Ramos (cell line): Measurements from ENCODE around the gene SEMA6B.
"Not testable (repeated sequence)": the region's sequence is repeated elsewhere in the genome, so short reads cannot be mapped to it uniquely, and the experiment has no call there.

Source experiments
- in situ Hi-C: fragments of 300-500 bp; cut with MboI; formaldehyde crosslinking; loops from one replicate; pipeline ENCODE4 v1.14.3; 2022; ENCODE audit warnings: low sequenced_read_pairs; ENCODE audit not compliant: unreplicated experiment

Gene SEMA6B

DNA sequence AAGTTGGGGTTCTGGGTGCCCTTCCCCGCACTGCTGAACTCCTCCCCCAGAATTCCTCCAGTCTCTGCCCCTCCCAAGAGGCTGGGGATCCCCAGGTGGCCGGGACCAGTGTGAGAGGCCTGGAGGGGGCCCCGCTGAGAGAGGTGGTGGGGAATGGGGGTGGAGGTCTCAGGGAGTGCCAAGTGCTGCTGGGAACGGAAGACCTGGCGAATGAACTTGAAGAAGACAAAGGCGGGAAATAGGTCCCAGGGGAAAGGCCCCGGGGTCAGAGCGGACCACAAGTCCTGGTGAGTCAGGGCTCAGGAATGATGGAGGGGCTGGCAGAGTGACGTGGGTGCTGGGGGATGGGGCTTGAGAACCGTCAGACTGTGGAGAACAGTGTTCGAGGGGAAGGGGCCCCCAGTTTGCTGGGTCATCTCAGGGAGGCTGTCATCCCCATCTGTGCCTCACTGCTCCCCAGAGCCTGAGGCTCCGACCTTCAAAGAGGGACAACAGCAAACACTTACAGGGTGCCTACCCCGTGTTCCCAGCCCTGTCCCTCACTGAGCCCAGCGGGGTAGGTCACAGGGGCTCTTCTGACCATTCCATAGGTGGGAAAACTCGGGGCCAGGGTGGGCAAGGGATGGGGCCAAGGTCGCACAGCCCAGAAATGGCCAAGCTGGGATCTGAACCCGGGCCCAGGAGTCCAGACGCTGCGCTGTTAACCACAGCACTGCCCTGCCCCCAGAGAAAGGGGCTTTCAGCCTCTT, 16.0 kb upstream of the SEMA6B start:
- in situ Hi-C loops: loop anchor here (10.0 kb wide), 1 partner anchor 229 kb away; no protein-coding TSS in a partner anchor

DNA sequence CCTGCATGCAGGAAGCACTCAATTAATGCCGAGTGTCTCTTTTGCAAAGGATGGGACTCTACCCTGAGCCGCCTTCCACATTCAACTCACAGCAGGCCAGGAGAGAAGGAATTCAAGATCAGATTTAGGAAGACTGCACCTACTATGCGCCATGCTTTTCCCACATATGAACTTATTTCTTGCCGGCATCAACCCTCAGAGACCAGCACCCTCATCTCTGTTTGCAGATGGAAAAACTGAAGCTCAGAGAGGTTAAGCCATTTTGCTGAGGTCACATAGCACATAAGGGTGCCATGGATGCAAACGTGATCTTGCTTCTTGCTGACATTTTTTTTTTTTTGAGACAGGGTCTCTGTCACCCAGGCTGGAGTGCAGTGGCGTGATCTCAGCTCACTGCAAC, 14.2 kb upstream of the SEMA6B start:
- in situ Hi-C loops: loop anchor here (10.0 kb wide), 1 partner anchor 231 kb away; no protein-coding TSS in a partner anchor

DNA sequence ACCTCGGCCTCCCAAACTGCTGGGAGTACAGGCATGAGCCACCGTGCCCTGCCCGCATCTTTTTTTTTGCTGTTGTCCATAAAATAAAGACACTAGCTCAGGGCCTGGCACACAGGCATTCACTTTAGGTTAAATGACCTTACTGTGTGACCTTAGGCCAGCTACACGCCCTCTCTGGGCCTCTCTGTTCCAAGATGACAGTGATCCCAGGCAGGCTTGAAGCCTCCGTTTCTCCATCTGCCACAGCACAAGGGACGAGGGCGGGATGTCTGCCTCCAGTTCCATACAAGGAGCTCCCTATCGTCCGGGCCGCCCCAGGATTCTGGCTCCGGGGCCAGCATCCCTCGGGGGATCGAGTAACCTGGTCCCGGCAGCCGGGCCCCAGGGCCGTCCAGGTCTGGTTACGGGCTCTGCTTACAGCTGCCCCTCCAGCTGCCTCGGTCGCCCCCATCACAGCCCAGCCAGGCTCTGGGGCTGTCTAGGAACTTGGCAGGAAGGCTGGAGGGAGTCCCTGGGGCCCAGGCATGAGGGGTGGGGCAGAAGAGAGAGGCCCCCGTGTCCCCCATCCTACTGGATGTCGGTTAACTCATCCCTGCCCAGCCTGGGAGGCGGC, 11.9 kb upstream of the SEMA6B start:
- in situ Hi-C loops: loop anchor here (10.0 kb wide), 1 partner anchor 233 kb away; no protein-coding TSS in a partner anchor

DNA sequence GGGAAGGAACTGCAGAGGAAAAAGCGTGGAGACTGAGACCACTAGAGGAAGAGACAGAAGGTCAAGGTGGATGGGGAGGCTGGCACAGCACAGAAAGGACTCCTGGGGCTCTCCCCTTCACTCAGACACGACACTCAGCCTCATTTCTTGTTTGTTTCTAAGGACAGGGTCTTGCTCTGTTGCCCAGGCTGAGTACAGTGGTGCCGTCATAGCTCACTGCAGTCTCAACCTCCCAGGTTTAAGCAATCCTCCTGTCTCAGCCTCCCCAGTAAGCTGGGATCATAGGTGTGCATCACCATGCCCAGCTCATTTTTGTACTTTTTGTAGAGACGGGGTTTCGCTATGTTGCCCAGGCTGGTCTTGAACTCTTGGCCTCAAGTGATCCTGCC, 11.4 kb upstream of the SEMA6B start:
- in situ Hi-C loops: loop anchor here (10.0 kb wide), 1 partner anchor 234 kb away; no protein-coding TSS in a partner anchor

DNA sequence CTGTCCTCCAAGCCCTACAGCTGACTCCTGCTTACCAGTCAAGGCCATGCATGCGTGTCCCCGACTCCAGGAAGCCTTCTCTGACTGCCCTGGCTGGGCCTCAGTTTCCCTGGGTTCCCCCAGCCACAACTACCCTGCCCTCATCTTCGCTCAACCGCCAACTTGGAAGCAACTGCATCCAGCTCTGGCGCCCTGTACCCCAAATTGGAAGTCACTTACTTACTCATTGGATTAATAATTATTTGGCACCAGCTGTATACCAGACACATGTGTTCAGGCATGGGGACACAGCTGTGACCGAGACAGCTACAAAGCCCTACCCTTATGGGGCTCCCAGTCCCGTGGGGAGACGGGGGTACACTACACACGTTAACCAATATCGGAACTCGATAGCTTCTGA, 10.9 kb upstream of the SEMA6B start:
- in situ Hi-C loops: loop anchor here (10.0 kb wide), 1 partner anchor 234 kb away; no protein-coding TSS in a partner anchor

DNA sequence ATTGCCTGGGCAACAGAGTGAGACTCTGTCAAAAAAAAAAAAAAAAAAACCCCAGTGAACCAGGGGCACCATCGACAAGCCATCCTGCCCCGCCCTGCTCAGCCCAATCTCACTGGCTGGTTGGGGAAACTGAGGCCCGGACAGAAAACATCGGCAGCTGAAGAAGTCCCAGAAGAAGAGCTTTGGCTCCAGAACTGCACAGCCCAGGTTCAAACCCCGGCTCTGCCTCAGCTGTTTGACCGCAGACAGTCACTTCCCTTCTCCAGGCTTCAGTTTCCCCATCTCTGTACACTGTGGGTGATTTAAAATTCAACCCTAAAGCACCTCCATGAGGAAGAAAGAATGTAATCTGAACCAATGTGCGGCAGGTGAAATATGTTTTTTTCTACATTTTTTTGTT, 9.4 kb upstream of the SEMA6B start:
- in situ Hi-C loops: no loop called here

DNA sequence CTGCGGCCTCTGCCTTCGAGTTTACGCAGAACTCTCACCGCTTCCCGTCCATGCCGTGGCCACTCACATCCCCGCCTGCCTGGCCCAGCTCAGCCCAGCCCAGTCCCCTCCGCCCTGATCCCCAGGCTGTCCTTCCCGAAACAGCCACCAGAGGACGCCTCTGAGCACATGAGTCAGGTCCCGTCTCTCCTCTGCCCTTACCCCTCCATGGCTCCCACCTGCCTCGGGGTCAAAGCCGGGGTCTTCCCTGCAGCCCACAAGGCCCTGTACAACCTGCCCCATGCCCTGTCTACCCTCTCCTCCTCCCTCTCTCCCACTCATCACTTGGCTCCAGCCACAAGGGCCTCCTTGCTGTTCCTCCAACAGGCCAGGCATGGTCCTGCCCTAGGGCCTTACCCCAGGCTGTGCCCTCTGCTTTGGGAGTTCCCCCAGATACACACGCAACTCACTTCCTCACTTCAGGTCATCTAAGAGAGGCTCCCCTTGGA, 8.1 kb upstream of the SEMA6B start:
- in situ Hi-C loops: no loop called here

DNA sequence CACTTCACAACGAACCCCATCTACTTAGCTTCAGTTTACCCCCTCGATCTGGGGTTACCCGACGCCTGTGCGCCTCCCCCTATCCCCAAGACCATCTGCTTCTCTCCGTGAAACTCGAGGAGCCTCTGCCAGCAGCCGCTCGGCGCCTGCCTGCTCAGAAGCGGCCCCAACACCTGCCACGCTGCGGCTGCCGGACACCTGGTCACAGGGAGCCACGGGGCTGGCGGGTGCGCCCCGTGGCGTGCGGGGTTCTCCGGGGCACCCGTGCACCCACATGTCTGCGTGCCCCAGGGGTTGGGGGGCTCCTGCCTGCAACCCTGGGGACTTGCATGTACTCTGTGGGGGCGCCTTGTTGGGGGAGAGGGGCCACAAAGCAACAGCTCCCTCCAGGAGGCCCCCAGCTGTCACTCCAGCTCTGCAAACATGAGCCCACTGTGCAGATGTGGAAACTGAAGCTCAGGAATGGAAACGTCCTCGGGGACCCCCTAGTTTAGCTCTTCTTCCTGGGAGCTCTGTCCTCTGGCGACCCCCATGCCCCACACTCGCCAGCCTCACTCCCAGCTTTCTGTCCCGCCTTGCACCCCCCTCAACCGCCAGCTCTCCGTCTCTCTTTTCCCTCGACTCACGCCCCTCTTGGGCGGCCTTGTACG, 7.0 kb upstream of the SEMA6B start:
- in situ Hi-C loops: no loop called here

DNA sequence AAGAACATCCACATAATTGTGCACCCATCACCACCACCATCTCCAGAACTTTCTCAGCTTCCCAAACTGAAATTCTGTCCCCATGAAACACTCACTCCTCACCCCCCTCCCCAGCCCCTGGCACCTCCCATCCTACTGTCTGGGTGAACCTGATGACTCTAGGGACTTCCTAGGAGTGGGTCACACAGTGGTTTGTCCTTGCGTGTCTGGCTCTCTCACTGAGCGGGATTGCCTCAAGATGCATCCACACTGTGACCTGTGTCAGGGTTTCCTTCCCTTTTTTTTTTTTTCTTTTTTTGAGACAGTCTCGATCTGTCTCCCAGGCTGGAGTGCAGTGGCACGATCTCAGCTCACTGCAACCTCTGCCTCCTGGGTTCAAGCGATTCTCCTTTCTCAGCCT, 4.1 kb upstream of the SEMA6B start:
- in situ Hi-C loops: not testable (repeated sequence)

DNA sequence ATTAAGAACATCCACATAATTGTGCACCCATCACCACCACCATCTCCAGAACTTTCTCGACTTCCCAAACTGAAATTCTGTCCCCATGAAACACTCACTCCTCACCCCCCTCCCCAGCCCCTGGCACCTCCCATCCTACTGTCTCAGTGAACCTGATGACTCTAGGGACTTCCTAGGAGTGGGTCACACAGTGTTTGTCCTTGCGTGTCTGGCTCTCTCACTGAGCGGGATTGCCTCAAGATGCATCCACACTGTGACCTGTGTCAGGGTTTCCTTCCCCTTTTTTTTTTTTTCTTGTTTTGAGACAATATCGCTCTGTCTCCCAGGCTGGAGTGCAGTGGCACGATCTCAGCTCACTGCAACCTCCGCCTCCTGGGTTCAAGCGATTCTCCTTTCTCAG, 2.6 kb upstream of the SEMA6B start:
- in situ Hi-C loops: not testable (repeated sequence)

DNA sequence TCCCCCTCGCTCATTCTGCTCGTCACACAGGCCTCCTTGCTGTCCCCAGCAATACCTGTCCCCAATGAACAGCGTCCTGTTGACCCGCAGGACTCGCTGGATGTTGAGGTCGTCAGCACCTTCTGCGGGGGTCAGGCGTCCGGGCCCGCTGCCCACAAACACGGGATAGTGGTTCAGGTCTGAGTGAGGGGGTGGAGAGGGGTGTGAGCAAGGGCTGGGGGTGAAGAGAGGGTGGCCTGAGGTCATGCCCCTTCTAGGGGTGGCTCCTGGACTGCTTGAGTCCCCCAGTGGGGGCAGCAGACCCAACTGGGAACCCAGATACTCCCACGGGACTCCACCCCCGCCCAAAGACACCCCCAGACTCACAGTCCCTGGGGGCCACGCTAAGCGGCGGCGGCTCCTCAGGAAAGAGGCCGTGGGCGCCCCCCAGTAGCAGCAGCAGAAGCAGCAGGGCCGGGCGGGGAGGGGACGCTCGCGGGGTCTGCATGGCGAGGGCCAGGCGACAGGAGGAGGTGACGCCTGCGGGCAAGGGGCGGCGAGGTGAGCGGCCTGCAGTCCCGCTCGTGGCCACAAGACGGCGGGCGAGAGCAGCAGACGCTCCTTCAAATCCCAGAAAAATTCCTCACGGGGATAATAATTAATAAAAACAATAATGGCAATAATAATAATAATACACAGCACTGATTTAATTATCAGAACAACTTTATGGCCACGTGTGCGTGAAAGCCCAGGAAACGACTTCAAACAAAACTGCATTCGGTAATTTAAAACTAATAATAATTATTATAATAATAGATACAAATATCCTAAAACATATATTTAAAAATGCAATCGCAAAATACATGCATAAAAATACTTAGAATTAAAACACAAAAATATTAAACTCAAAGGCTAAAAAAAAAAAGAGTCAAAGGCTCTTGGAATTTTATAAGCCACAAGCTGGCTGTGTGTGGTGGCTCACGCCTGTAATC, 1.2 kb downstream of the SEMA6B start:
- in situ Hi-C loops: no loop called here

DNA sequence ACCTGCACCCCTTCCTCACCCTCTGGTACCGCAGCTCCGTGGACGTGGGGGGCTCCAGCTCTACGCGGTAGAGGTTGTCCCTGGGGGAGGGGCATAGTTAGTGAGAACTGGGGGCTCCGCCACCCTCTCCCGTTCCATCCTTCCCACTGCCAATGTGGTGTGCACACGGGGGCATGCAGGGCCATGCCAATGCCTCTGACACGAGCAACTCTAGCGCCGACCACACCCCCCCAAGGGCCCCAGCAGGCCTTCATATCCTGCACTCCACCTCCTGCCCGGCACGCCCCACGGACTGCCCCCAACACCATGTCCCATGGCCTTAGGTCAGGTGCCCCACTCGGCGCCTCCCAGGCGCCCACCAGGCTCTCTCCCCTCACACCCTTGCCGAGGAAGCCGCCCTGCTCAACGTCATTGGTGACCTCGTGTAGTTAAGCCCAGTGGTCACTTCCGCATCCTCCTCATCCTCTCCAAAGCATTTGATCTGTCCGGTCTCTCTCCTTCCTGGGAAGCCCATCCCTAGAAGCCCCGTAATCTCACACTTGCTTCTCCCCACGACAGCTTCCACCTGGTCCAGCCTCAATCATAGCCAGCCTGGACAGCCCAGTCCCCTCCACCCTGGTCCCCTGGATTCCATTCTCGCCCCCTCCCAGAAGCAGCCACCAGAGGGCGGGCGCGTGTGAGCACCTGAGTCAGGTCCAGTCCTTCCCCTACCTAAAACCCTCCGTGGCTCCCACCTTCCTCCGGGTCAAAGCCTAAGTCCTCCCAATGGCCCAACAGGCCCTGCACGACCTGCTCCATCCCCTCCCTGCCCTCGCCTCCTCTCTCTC, 2.1 kb downstream of the SEMA6B start:
- in situ Hi-C loops: no loop called here

DNA sequence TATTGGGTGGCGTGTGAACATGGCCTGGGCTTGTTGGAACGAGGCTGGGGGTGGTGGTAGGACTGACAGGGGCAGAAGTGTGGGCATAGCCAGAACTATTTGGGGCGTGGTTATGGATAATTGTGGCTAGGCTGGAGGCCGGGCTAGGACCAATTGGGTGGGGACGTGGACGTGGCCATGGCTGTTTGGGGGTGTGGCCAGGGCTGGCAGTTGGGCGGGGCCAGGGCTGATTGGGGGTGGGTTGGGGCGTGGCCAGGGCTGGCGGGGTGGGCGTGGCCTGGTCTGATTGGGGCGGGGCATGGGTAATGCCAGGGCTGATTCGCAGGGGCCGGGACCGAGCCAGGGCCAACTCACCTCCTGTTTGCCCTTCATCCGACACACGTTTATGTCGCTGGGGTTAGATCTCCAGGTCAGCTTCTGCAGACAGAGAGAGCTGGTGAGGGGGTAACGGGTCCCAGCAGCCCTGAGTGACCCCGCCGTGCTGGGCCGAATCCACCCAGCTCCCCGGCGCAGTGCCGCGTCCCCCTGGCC, 2.8 kb downstream of the SEMA6B start:
- in situ Hi-C loops: no loop called here

DNA sequence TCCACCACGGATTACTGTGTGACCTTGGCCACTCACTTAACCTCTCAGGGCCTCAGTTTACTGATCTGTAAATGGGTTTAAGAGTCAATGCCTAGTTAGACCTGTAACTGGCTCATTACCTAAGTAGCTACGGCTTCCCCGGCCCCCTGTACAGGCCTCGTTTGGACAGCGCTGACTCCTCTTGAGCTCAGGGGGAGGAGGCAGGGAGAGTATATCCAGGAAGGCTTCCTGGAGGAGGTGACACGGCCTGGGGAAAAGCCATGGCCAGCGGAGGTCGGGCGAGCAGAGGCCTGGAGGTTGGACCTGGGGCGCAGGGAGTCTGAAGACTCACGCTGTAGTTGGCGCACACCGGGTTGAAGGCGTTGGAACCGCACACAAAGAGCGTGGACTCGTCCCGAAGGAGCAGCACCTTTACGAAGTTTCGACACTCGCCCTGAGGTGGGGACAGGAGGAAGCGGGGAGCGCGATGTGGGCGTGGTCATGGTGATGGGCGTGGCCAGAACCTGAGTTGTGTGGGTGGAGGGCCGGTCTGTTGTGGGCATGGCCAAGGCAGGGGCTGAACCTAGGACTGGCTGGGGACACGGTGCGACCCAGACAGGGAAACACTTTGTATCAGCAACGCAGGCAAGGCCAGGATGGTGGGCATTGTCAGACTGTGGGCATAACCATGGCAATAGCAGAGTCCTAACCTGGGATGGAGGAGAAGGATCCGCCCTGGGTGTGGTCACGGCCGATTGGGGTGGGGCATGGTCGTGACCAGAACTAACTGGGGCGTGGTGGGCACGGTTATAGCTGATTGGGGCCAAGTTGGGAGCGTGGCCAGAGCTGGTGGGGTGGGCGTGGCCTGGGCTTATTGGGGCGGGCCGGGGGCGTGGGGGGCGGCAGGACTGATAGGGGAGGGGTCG, 3.6 kb downstream of the SEMA6B start:
- in situ Hi-C loops: no loop called here

DNA sequence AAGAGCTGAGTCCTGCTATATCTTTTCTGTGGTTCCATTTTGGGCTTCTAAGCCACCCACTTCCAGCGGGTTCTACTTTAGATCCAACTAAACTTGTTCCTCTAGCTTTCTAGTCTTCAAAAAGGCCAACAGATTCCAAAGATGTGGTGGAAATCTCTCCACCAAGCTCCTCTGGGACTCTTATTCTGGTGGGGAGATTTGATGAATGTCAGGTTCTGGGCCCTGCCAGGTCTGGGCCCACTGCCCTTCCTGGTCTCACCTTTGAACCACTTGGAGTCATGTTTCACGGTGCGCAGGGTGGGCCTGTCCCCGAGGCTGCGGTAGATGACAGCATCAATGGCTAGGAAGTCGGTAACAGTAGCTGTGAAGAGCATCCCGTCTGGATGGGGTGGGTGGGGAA, 4.8 kb downstream of the SEMA6B start:
- in situ Hi-C loops: no loop called here

DNA sequence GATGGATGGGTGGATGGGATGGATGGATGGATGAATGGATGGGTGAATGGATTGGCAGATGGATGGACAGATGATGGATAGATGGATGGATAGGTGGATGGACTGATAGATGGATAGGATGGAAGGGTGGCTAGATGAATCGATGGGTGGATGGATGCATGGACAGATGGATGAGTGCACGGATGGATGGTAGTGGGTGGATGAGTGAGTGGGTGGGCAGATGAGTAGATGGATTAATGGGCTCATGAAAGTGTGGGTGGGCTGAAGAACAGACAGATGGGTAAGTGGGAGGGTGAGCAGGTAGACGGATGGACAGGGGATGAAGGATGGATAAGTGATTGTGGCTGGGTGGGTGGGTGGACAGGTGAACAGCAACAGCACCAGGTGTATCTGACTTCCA, 5.7 kb downstream of the SEMA6B start:
- in situ Hi-C loops: no loop called here

DNA sequence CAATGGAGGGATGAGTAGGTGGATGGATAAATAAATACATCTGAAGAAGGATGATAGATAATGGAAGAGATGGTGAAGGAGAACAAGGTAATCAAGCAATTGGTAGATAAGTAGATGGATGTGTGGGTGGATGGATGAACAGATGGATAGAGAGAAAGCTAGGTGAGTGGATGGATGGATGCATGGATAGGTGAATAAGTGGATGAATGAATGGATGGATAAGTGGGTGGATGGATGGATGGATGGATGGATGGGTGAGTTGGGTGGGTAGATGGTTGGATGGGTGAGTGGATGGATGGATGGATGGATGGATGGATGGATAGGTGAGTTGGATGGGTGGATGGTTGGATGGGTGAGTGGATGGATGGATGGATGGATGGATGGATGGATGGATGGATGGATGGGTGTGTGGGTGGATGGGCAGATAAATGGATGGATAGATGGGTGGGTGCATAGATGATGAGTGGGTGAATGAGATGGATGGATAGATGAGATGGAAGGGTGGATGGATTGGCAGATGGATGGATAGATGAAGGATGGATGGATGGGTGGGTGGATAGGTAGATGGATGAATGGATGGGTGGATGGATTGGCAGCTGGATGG, 6.3 kb downstream of the SEMA6B start:
- in situ Hi-C loops: no loop called here

DNA sequence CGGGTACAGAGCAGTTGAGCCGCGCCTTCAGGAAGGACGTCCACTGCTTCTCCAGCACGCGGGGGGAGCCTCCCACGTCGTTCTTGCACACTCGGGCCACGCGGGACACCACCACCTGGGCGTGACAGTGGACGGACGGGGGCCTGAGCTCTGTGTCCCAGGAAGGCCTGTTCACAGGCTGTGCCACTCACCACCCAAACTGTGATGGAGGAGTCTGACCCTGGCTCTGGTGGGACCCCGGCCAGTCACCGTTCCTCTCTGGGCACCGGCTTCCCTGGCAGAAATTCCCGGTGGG, 7.0 kb downstream of the SEMA6B start:
- in situ Hi-C loops: no loop called here
